Neural progenitor cell (in vitro differentiated cells): ENCODE results near the gene NODAL. TPM values are rescaled to one million over a fixed set of nuclear protein-coding genes. Genes with fewer than 3 reads are reported as not detected.

Experiments
- DNase-seq: peaks from one replicate; pipeline ENCODE4 v3.0.0-alpha.2; 2016; ENCODE audit warnings: low spot score
- H2AFZ ChIP-seq: fragments of 200-600 bp; sonication (generic); replicated peaks from 2 replicates; pipeline ENCODE4 v1.6.1; 2016; ENCODE audit warnings: antibody characterized with exemption
- H3F3A ChIP-seq: fragments of 200-600 bp; sonication (generic); 2 replicates; pipeline ENCODE4 v1.6.1; 2016; ENCODE audit warnings: antibody characterized with exemption, low read depth
- H3K27ac ChIP-seq: fragments of 200-600 bp; sonication (generic); 2 replicates; pipeline ENCODE4 v1.5.1; 2016; ENCODE audit warnings: mild to moderate bottlenecking
- H3K27me3 ChIP-seq: fragments of 200-600 bp; sonication (generic); 2 replicates; pipeline ENCODE4 v1.6.1; 2016; ENCODE audit warnings: mild to moderate bottlenecking, moderate library complexity
- H3K36me3 ChIP-seq: fragments of 200-600 bp; sonication (generic); 2 replicates; pipeline ENCODE4 v1.5.1; 2016
- H3K4me1 ChIP-seq: fragments of 200-600 bp; sonication (generic); 2 replicates; pipeline ENCODE4 v1.6.1; 2016; ENCODE audit warnings: mixed run types
- H3K4me2 ChIP-seq: fragments of 200-600 bp; sonication (generic); 2 replicates; pipeline ENCODE4 v1.6.1; 2016
- H3K4me3 ChIP-seq: fragments of 200-600 bp; sonication (generic); 2 replicates; pipeline ENCODE4 v1.5.1; 2016
- H3K79me2 ChIP-seq: fragments of 200-600 bp; sonication (generic); 2 replicates; pipeline ENCODE4 v1.6.1; 2016; ENCODE audit warnings: low read depth
- H3K9ac ChIP-seq: fragments of 200-600 bp; sonication (generic); 2 replicates; pipeline ENCODE4 v1.6.1; 2016
- H3K9me3 ChIP-seq: fragments of 200-600 bp; sonication (generic); 2 replicates; pipeline ENCODE4 v1.5.1; 2016; ENCODE audit warnings: low read depth
- H4K20me1 ChIP-seq: fragments of 200-600 bp; sonication (generic); 2 replicates; pipeline ENCODE4 v1.6.1; 2016; ENCODE audit warnings: low read depth
- H3K27ac Mint-ChIP-seq: 3 replicates; pipeline ENCODE4 v1.8.0; 2021; ENCODE audit warnings: mixed read lengths
- H3K27me3 Mint-ChIP-seq: 2 replicates; pipeline ENCODE4 v1.8.0; 2022; ENCODE audit warnings: low read depth, mild to moderate bottlenecking, inconsistent platforms, moderate library complexity, mixed read lengths; ENCODE audit not compliant: insufficient read depth
- H3K36me3 Mint-ChIP-seq: 3 replicates; pipeline ENCODE4 v1.8.0; 2021; ENCODE audit warnings: mixed read lengths
- H3K4me1 Mint-ChIP-seq: 3 replicates; pipeline ENCODE4 v1.8.0; 2021; ENCODE audit warnings: mixed read lengths
- H3K4me3 Mint-ChIP-seq: 3 replicates; pipeline ENCODE4 v1.8.0; 2021; ENCODE audit warnings: mild to moderate bottlenecking, moderate library complexity, mixed read lengths
- H3K9me3 Mint-ChIP-seq: 3 replicates; pipeline ENCODE4 v1.8.0; 2020; ENCODE audit warnings: mixed read lengths
- EZH2 ChIP-seq: fragments of 200-600 bp; sonication (generic); IDR thresholded peaks from 2 replicates; pipeline ENCODE4 v1.6.1; 2017; ENCODE audit warnings: antibody characterized with exemption, mild to moderate bottlenecking, moderate library complexity
- EZH2phosphoT487 ChIP-seq: fragments of 200-600 bp; sonication (generic); IDR thresholded peaks from 2 replicates; pipeline ENCODE4 v1.6.1; 2017; ENCODE audit warnings: antibody characterized with exemption
- total RNA-seq: library from RNA; depleted of rRNA; stranded (reverse); fragments of >200 nt; gene quantifications from 2 replicates; pipeline ENCODE4 v1.2.3, GENCODE V29; 2015; ENCODE audit warnings: low replicate concordance
- TF ChIP-seq, protein P1 (sequence below): fragments of 200-600 bp; sonication (generic); IDR thresholded peaks from 2 replicates; pipeline ENCODE4 v1.5.1; 2017; ENCODE audit warnings: antibody characterized with exemption, mild to moderate bottlenecking

The NODAL gene
- total RNA-seq, 1 donor from 2014 or later = not detected

DNA sequence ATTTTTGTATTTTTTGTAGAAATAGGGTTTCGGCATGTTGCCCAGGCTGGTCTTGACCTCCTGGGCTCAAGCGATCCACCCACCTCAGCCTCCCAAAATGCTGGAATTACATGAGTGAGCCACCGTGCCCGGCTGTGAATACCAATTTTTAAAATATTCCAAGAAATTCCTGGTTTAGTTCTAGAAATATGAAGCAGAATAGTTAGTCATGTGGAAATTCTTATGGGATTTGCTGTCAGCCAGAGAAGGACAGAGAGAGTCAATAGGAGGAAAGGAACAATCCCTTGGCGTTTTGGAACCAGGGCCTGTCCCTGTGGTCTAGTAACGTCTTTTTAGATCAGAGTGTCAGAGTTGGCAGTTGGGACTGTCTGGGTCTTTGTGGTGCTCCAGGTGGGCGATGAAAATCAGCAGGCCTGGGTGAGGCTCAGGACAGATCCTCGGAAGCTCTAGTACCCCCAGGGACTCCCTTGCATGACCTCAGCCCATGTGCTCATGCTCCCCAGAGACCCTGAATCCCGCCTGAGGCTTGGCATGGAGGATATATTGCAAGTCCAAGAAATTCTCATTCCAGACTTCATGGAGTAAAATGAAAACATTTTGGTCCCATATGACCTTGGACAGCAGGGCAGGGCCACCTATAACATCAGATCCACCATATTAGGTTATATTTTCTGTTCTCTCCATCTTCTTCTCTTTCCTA, 7.8 kb downstream of the NODAL start:
- H3K4me3 ChIP-seq = no peak overlapping the region
- peaks cover 16% of the 10 kb centered on the region for H3K27me3 ChIP-seq
- H3K4me1 ChIP-seq = peaks cover 6% of the 10 kb centered on the region
- peaks cover 4% of the 10 kb centered on the region for H3F3A ChIP-seq
- DNase-seq = no peak
- Mint-ChIP-seq H3K9me3 (no peaks in the 10 kb centered on the region), H3K27ac (no peak overlapping the region), H3K27me3 (peaks cover 8% of the 10 kb centered on the region), H3K4me3 (no peak overlapping the region), H3K4me1 (peaks cover 4% of the 10 kb centered on the region), H3K36me3 (peaks cover 10% of the 10 kb centered on the region)
- no peaks in the 10 kb centered on the region for H3K79me2 ChIP-seq
- H3K9ac ChIP-seq = no peak overlapping the region
- TF ChIP-seq EZH2phosphoT487 (no peak), EZH2 (no peak)
- TF ChIP-seq, protein P1, sequence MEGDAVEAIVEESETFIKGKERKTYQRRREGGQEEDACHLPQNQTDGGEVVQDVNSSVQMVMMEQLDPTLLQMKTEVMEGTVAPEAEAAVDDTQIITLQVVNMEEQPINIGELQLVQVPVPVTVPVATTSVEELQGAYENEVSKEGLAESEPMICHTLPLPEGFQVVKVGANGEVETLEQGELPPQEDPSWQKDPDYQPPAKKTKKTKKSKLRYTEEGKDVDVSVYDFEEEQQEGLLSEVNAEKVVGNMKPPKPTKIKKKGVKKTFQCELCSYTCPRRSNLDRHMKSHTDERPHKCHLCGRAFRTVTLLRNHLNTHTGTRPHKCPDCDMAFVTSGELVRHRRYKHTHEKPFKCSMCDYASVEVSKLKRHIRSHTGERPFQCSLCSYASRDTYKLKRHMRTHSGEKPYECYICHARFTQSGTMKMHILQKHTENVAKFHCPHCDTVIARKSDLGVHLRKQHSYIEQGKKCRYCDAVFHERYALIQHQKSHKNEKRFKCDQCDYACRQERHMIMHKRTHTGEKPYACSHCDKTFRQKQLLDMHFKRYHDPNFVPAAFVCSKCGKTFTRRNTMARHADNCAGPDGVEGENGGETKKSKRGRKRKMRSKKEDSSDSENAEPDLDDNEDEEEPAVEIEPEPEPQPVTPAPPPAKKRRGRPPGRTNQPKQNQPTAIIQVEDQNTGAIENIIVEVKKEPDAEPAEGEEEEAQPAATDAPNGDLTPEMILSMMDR = no peak
- no peak overlapping the region for H2AFZ ChIP-seq
- H3K27ac ChIP-seq = no peak overlapping the region
- H3K9me3 ChIP-seq = no peaks in the 10 kb centered on the region
- no peaks in the 10 kb centered on the region for H3K36me3 ChIP-seq
- no peak overlapping the region for H3K4me2 ChIP-seq
- H4K20me1 ChIP-seq = peaks cover 44% of the 10 kb centered on the region

DNA sequence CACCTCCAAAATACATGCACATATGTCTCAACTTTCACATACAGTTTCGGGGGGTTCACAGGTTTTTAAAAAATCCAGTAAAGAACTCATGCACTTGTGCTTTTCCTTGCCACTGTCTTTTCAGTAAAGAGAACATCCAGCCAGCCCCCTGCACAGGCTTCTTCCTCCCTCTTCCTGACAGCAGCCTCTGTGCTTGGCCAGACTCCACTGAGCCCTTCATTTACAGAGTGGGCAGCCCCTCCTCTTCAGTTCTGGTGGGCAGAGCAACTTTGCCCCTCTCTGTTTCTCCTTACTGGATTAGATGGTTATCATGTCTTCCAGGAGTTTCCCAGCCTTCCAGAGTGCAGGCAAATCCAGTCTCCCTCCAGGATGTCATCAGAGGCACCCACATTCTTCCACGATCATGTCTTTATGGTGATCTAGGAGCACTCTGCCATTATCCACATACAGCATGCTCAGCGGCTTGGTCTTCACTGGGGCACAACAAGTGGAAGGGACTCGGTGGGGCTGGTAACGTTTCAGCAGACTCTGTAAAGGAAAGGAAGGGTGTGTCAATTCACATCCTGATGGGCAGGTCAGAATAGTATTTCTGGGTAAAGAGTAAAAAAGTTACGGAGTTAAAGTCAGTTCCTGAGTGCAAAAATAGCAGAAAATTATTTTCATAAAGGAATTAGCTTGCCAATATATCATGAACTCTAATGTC, 8.8 kb downstream of the NODAL start:
- Histone ChIP-seq H3K9ac (no peak overlapping the region), H3K27ac (no peak overlapping the region), H2AFZ (no peak overlapping the region), H3K36me3 (no peaks in the 10 kb centered on the region), H3K4me3 (no peak overlapping the region), H3K27me3 (peaks cover 6% of the 10 kb centered on the region), H3F3A (peaks cover 4% of the 10 kb centered on the region), H3K79me2 (no peaks in the 10 kb centered on the region), H3K4me2 (no peak overlapping the region), H4K20me1 (peaks cover 52% of the 10 kb centered on the region), H3K4me1 (peaks cover 6% of the 10 kb centered on the region), H3K9me3 (no peaks in the 10 kb centered on the region)
- no peaks in the 10 kb centered on the region for H3K9me3 Mint-ChIP-seq
- peak overlapping the region; percentile 66 for H3K27ac Mint-ChIP-seq
- no peak overlapping the region for H3K4me3 Mint-ChIP-seq
- peaks cover 6% of the 10 kb centered on the region for H3K27me3 Mint-ChIP-seq
- H3K4me1 Mint-ChIP-seq = peaks cover 4% of the 10 kb centered on the region
- no peak for TF ChIP-seq EZH2
- TF ChIP-seq, protein P1 = no peak
- TF ChIP-seq EZH2phosphoT487 = no peak
- peaks cover 12% of the 10 kb centered on the region for H3K36me3 Mint-ChIP-seq
- no peak for DNase-seq

- H3F3A ChIP-seq = peaks cover 4% of the 10 kb centered on the region
- H2AFZ ChIP-seq = no peak overlapping the region
- no peaks in the 10 kb centered on the region for H3K9me3 ChIP-seq
- Mint-ChIP-seq H3K27me3 (peaks cover 6% of the 10 kb centered on the region), H3K9me3 (no peaks in the 10 kb centered on the region), H3K36me3 (peaks cover 12% of the 10 kb centered on the region), H3K4me3 (no peak overlapping the region), H3K4me1 (peaks cover 4% of the 10 kb centered on the region), H3K27ac (no peak overlapping the region)
- no peaks in the 10 kb centered on the region for H3K27me3 ChIP-seq
- DNase-seq = peak; percentile 14
- H3K79me2 ChIP-seq = no peaks in the 10 kb centered on the region
- peaks cover 6% of the 10 kb centered on the region for H3K4me1 ChIP-seq
- no peak overlapping the region for H3K9ac ChIP-seq
- TF ChIP-seq, protein P1 = no peak
- TF ChIP-seq EZH2 (no peak), EZH2phosphoT487 (no peak)
- peaks cover 54% of the 10 kb centered on the region for H4K20me1 ChIP-seq
- no peak overlapping the region for H3K27ac ChIP-seq
- H3K36me3 ChIP-seq = no peaks in the 10 kb centered on the region
- no peak overlapping the region for H3K4me3 ChIP-seq
- H3K4me2 ChIP-seq = no peak overlapping the region
Observed at GRCh38 chr10:70432101-70432500, 9.4 kb downstream of the NODAL start.
